Suprapubic skin (tissue), 4 donors: ENCODE data around the gene SYNE2. TPM values are rescaled to one million over a fixed set of nuclear protein-coding genes. Genes with fewer than 3 reads are reported as not detected.

ENCODE experiments used
- DNase-seq, 2 donors: peaks; one replicate each; pipeline ENCODE4 v3.0.0-alpha.2; 2019; ENCODE audit warnings: low spot score in 2 of 2
- H3K27ac ChIP-seq: fragments of 200-600 bp; sonication (generic); one replicate; pipeline ENCODE4 v1.5.1; 2019
- H3K27me3 ChIP-seq: fragments of 200-600 bp; sonication (generic); one replicate; pipeline ENCODE4 v1.5.1; 2019
- H3K36me3 ChIP-seq: fragments of 200-600 bp; sonication (generic); one replicate; pipeline ENCODE4 v1.5.1; 2019
- H3K4me1 ChIP-seq: fragments of 200-600 bp; sonication (generic); one replicate; pipeline ENCODE4 v1.5.1; 2019
- H3K4me3 ChIP-seq: fragments of 200-600 bp; sonication (generic); one replicate; pipeline ENCODE4 v1.5.1; 2019; ENCODE audit warnings: mild to moderate bottlenecking
- H3K9me3 ChIP-seq: fragments of 200-600 bp; sonication (generic); one replicate; pipeline ENCODE4 v1.5.1; 2019
- EP300 ChIP-seq: sonication (generic); formaldehyde crosslinking; IDR thresholded peaks from one replicate; pipeline ENCODE4 v1.6.1; 2017; ENCODE audit warnings: antibody characterized with exemption
- POLR2A ChIP-seq, 2 donors: fragments of 450-650 bp; IDR thresholded peaks; one replicate each; pipeline ENCODE4 v1.6.1; 2017; ENCODE audit warnings: antibody characterized with exemption in 2 of 2, mild to moderate bottlenecking in 2 of 2, moderate library complexity in 2 of 2
- POLR2AphosphoS5 ChIP-seq, 3 donors: sonication (generic); formaldehyde crosslinking; IDR thresholded peaks; one replicate each; pipeline ENCODE4 v1.6.1; 2017; ENCODE audit warnings: antibody characterized with exemption in 3 of 3
- whole genome bisulfite sequencing: methylation state at CpG from one replicate; pipeline ENCODE4 v1.1.5; 2018; 5-methylcytosine and 5-hydroxymethylcytosine counted together
- total RNA-seq, 4 donors: library from RNA; depleted of rRNA; stranded (reverse); fragments of >200 nt; gene quantifications; one replicate each; pipeline ENCODE4 v1.1.0, GENCODE V29; 2016
- TF ChIP-seq, protein P1 (sequence below), 2 donors: fragments of 200-600 bp in 1 of 2; fragments of 450-650 bp in 1 of 2; sonication (generic) in 1 of 2; IDR thresholded peaks; one replicate each; pipeline ENCODE4 v1.5.1; 2016 to 2019; ENCODE audit warnings: antibody characterized with exemption in 2 of 2, mild to moderate bottlenecking in 1 of 2, moderate library complexity in 1 of 2

Gene SYNE2
- total RNA-seq, 4 donors from 2014 or later = 234 to 658 (median 244) TPM

DNA sequence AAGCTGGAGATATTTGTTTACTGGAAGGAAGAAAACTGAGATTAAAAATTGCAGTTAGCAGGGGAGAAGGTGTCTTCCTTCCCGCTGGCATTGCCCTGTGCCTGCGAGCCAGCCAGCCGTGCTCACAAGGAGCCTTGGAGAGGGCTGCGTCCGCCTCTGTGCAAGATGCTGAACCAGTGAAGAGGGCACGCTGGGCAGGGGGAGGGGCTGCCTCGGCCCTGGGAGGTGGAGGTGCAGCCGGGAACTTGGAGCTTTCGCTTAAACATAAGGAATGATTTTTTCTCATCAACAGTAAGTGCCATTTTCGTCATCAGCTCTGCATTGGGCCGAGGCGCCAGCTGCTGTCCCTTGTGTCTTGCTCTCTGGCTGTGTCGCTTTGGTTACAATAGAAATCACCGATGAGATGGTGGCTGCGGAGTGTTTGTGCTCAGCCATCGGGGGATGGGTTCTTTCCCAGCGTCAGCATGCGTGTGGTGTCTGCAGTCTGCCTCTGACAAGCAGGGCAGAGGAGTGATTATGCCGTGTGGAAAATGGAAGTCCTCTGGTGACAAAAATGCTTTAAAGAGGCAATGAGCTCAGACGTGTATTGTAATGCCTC lies 344.1 kb downstream of the SYNE2 start:
- Histone ChIP-seq H3K4me3 (peak overlapping the region; percentile 23), H3K4me1 (peaks cover 9% of the 10 kb centered on the region), H3K27ac (no peak overlapping the region), H3K36me3 (peaks cover 9% of the 10 kb centered on the region), H3K9me3 (no peaks in the 10 kb centered on the region), H3K27me3 (no peaks in the 10 kb centered on the region)
- TF ChIP-seq, protein P1, sequence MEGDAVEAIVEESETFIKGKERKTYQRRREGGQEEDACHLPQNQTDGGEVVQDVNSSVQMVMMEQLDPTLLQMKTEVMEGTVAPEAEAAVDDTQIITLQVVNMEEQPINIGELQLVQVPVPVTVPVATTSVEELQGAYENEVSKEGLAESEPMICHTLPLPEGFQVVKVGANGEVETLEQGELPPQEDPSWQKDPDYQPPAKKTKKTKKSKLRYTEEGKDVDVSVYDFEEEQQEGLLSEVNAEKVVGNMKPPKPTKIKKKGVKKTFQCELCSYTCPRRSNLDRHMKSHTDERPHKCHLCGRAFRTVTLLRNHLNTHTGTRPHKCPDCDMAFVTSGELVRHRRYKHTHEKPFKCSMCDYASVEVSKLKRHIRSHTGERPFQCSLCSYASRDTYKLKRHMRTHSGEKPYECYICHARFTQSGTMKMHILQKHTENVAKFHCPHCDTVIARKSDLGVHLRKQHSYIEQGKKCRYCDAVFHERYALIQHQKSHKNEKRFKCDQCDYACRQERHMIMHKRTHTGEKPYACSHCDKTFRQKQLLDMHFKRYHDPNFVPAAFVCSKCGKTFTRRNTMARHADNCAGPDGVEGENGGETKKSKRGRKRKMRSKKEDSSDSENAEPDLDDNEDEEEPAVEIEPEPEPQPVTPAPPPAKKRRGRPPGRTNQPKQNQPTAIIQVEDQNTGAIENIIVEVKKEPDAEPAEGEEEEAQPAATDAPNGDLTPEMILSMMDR (IDR thresholded peaks at IDR 0.05) = no peak
- TF ChIP-seq POLR2A (IDR thresholded peaks at IDR 0.05) (no peak), EP300 (no peak), POLR2AphosphoS5 (IDR thresholded peaks at IDR 0.05) (no peak)
- DNase-seq = no peak
- WGBS = 46% methylated on average over 20 of the region's 20 CpGs

DNA sequence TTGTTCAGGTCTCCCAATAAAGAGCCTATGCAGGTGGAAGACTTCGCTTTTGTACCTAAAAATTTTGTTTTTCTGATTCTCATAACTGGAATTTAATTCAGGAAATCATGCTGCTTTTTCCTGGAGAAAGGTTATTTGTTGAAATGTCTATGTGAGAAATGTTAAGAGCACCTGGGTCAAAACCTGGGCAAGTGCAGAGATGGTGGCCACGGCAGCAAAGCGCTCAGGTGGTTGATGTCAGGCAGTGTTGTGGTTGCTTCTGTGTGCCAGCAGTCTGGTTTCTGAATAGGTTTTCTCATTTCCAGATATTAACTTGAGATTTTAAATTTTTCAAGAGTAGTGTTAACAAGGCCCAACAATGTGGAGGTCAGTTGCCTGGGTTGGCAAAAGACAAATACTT lies 345.2 kb downstream of the SYNE2 start:
- DNase-seq = no peak
- Histone ChIP-seq H3K9me3 (no peaks in the 10 kb centered on the region), H3K4me3 (no peak overlapping the region), H3K36me3 (peaks cover 17% of the 10 kb centered on the region), H3K27me3 (no peaks in the 10 kb centered on the region), H3K4me1 (peaks cover 9% of the 10 kb centered on the region), H3K27ac (no peak overlapping the region)
- TF ChIP-seq, protein P1 (IDR thresholded peaks at IDR 0.05) = no peak
- no peak for TF ChIP-seq POLR2AphosphoS5 (IDR thresholded peaks at IDR 0.05)
- no peak for TF ChIP-seq POLR2A (IDR thresholded peaks at IDR 0.05)
- TF ChIP-seq EP300 = no peak
- 97% methylated on average over 3 of the region's 3 CpGs for WGBS

DNA sequence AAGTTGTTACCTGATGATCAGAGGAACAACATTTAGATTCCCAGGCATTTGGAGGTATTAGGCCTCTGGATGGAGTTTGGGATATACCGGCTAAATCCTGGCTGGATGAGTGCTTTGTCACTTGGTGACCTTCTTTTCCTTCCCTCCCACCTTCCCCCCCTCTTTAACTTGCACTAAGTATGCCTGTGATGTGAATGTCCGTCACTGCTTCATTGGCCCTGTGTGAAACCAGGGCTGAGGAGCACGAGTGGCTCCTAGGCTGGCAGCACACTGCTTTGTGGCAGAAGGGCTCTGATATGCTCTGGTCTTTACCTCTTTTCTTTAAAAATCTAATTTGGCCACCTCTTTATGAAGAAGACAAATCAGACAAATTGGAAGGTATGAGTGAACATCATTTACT lies 345.7 kb downstream of the SYNE2 start:
- Histone ChIP-seq H3K4me1 (peaks cover 9% of the 10 kb centered on the region), H3K4me3 (no peak overlapping the region), H3K27ac (no peak overlapping the region), H3K9me3 (no peaks in the 10 kb centered on the region), H3K36me3 (peaks cover 17% of the 10 kb centered on the region), H3K27me3 (no peaks in the 10 kb centered on the region)
- 93% methylated on average over 3 of the region's 3 CpGs for WGBS
- TF ChIP-seq EP300 = no peak
- TF ChIP-seq POLR2A (IDR thresholded peaks at IDR 0.05) = no peak
- TF ChIP-seq POLR2AphosphoS5 (IDR thresholded peaks at IDR 0.05) = no peak
- TF ChIP-seq, protein P1 (IDR thresholded peaks at IDR 0.05) = no peak
- DNase-seq = no peak

DNA sequence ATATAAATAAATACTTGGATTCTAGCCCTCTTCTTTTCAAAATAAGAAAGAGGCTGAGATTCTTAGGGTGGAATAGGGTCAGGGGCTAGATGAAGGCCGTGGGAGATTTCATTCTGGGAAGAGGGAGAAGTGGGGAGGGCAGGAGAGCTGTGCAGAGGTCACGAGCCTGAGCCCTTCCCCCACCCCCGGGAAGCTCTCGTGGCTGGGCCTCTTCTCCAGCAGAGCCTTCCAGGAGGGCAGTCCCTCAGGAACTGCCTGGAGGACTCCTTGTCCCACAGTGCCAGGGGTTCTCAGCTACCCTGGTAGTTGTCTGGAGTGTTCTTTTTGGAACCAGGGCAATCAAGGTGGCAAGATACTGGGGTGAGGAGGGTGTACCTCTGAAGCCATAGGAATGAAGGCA lies 347.4 kb downstream of the SYNE2 start:
- DNase-seq = no peak
- no peaks in the 10 kb centered on the region for H3K9me3 ChIP-seq
- H3K27ac ChIP-seq = no peak overlapping the region
- H3K4me1 ChIP-seq = peaks cover 9% of the 10 kb centered on the region
- WGBS = 45% methylated on average over 4 of the region's 4 CpGs
- TF ChIP-seq, protein P1 (IDR thresholded peaks at IDR 0.05) = no peak
- no peak for TF ChIP-seq EP300
- no peak for TF ChIP-seq POLR2A (IDR thresholded peaks at IDR 0.05)
- no peak for TF ChIP-seq POLR2AphosphoS5 (IDR thresholded peaks at IDR 0.05)
- H3K27me3 ChIP-seq = no peaks in the 10 kb centered on the region
- no peak overlapping the region for H3K4me3 ChIP-seq
- peaks cover 17% of the 10 kb centered on the region for H3K36me3 ChIP-seq

DNA sequence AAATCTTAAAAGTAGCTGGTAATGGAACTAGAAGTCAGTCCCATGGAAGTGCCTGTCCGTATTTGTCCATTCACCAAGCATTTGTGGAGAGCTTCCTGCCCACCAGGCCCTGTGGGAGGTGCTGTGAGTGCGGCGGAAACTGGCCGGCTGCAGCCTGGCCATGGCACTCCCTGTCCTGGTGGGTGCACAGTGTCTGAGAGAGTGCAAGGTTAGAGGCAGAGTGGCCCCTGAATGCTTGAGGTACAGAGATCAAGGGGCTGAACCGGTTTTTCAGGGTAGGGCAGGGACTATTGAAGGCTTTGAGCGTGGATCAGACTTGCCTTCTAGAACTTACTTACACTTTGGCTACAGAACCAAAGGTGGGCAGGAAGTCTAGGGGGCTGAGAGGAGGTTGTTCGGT lies 348.5 kb downstream of the SYNE2 start:
- no peaks in the 10 kb centered on the region for H3K27me3 ChIP-seq
- H3K9me3 ChIP-seq = no peaks in the 10 kb centered on the region
- no peak overlapping the region for H3K27ac ChIP-seq
- peaks cover 9% of the 10 kb centered on the region for H3K4me1 ChIP-seq
- TF ChIP-seq POLR2AphosphoS5 (IDR thresholded peaks at IDR 0.05) (no peak), EP300 (no peak), POLR2A (IDR thresholded peaks at IDR 0.05) (no peak)
- TF ChIP-seq, protein P1 (IDR thresholded peaks at IDR 0.05) = no peak
- WGBS = 69% methylated on average over 7 of the region's 7 CpGs
- DNase-seq = no peak
- H3K4me3 ChIP-seq = no peak overlapping the region
- H3K36me3 ChIP-seq = peaks cover 17% of the 10 kb centered on the region
